ENCODE data around the gene THRB.

The THRB gene

GRCh38 chr3:24300949-24301348, 193.7 kb downstream of the THRB start:
- DNase-seq = no peak

- peak; percentile 79 for DNase-seq
Observed at GRCh38 chr3:24299806-24300626, 194.6 kb downstream of the THRB start.

GRCh38 chr3:24299246-24299805, 195.3 kb downstream of the THRB start:
- DNase-seq = peak; percentile 37

GRCh38 chr3:24296441-24297205, 198.0 kb downstream of the THRB start:
- peak; percentile 80 for DNase-seq

- no peak for DNase-seq
Observed at GRCh38 chr3:24294150-24294549, 200.5 kb downstream of the THRB start.

- no peak for DNase-seq
Observed at GRCh38 chr3:24291646-24292045, 203.0 kb downstream of the THRB start.

GRCh38 chr3:24290596-24290995, 204.1 kb downstream of the THRB start:
- DNase-seq = no peak

GRCh38 chr3:24288496-24289236, 206.0 kb downstream of the THRB start:
- DNase-seq = no peak

GRCh38 chr3:24287755-24288450, 206.7 kb downstream of the THRB start:
- DNase-seq = no peak

GRCh38 chr3:24286405-24286804, 208.2 kb downstream of the THRB start:
- DNase-seq = no peak

- DNase-seq = no peak
Observed at GRCh38 chr3:24278543-24278942, 216.1 kb downstream of the THRB start.

GRCh38 chr3:24273491-24273890, 221.2 kb downstream of the THRB start:
- DNase-seq = peak; percentile 53

- peak; percentile 41 for DNase-seq
Observed at GRCh38 chr3:24272875-24273274, 221.8 kb downstream of the THRB start.

- DNase-seq = peak; percentile 35
Observed at GRCh38 chr3:24272408-24272807, 222.2 kb downstream of the THRB start.

GRCh38 chr3:24271228-24271627, 223.4 kb downstream of the THRB start:
- no peak for DNase-seq

- no peak for DNase-seq
Observed at GRCh38 chr3:24270744-24271143, 223.9 kb downstream of the THRB start.

GRCh38 chr3:24270204-24270691, 224.4 kb downstream of the THRB start:
- peak; percentile 23 for DNase-seq

GRCh38 chr3:24264748-24265158, 229.9 kb downstream of the THRB start:
- peak; percentile 58 for DNase-seq

- DNase-seq = no peak
Observed at GRCh38 chr3:24264011-24264410, 230.6 kb downstream of the THRB start.

GRCh38 chr3:24263069-24263668, 231.5 kb downstream of the THRB start:
- DNase-seq = no peak

GRCh38 chr3:24261521-24261920, 233.1 kb downstream of the THRB start:
- DNase-seq = no peak
